ENCODE measurements around the gene SPRY1. TPM values are rescaled to one million over a fixed set of nuclear protein-coding genes. Genes with fewer than 3 reads are reported as not detected.
A peak's percentile ranks its signal among the peaks of the same experiment; 100 is the strongest.

The SPRY1 gene
- 10 to 100 TPM; 46.3 to 51.3 TPM for total RNA-seq

GRCh38 chr4:123396307-123397143, at the start of gene SPRY1:
SPRY1 (plus strand) TSS chr4:123396795; CDS start chr4:123401592, 4,797 bp downstream.
- peaks cover 16% of the 10 kb centered on the region for H3K4me1 Mint-ChIP-seq
- H3K9me3 Mint-ChIP-seq: no peaks in the 10 kb centered on the region
- peak within 1 kb of the TSS; percentile 94 for H3K27ac Mint-ChIP-seq
- peak within 1 kb of the TSS; percentile 97 for H3K4me3 Mint-ChIP-seq
- no peaks in the 10 kb centered on the region for H3K27me3 Mint-ChIP-seq
- ATAC-seq (ENCODE audit: low read depth) (peak; percentile 51), DNase-seq (peak; percentile 74)
- POLR2A ChIA-PET: interaction anchor here (0.9 to 4.5 kb wide), 11 partner anchors 15 to 221 kb away, joined by 3 to 76 read pairs (median 5); no protein-coding TSS in a partner anchor
- peaks cover 23% of the 10 kb centered on the region for H3K36me3 Mint-ChIP-seq

- no peaks in the 10 kb centered on the region for H3K9me3 Mint-ChIP-seq
- H3K4me1 Mint-ChIP-seq: peaks cover 5% of the 10 kb centered on the region
- DNase-seq (no peak), ATAC-seq (ENCODE audit: low read depth) (no peak)
- no peaks in the 10 kb centered on the region for H3K36me3 Mint-ChIP-seq
- POLR2A ChIA-PET: no interaction called here
- no peak overlapping the region for H3K27ac Mint-ChIP-seq
- no peak overlapping the region for H3K4me3 Mint-ChIP-seq
- peaks cover 5% of the 10 kb centered on the region for H3K27me3 Mint-ChIP-seq
Observed at GRCh38 chr4:123346951-123347350, 49.6 kb upstream of the SPRY1 start.

DNA sequence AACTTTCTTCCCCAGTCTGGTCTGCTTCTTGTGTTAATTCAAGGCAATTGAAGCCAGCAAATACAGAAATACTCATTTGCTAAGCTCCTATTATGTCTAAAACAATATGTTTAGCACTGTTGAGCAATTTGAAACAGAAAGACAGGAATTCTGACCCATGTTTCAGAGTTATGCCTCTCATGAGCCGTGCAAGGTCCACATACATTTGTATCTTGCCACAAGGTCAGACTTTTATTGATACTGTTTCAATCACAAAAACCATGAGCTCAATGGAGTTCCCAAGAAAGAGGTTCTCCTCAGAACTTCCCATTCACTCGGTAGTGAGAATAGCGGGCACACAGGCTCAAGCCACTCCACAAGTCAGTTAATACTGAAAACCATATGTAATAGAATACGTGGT, 47.6 kb upstream of the SPRY1 start:
- ATAC-seq (ENCODE audit: low read depth): no peak
- Mint-ChIP-seq H3K4me1 (peaks cover 14% of the 10 kb centered on the region), H3K36me3 (no peaks in the 10 kb centered on the region), H3K27me3 (peaks cover 6% of the 10 kb centered on the region), H3K9me3 (no peaks in the 10 kb centered on the region), H3K27ac (no peak overlapping the region), H3K4me3 (no peak overlapping the region)
- DNase-seq: no peak
- POLR2A ChIA-PET: no interaction called here

GRCh38 chr4:123349421-123350190, 47.0 kb upstream of the SPRY1 start:
- Mint-ChIP-seq H3K27me3 (peaks cover 6% of the 10 kb centered on the region), H3K9me3 (no peaks in the 10 kb centered on the region), H3K27ac (no peak overlapping the region), H3K36me3 (no peaks in the 10 kb centered on the region), H3K4me1 (peaks cover 14% of the 10 kb centered on the region), H3K4me3 (no peak overlapping the region)
- ATAC-seq (ENCODE audit: low read depth): no peak
- no peak for DNase-seq
- POLR2A ChIA-PET: no interaction called here

DNA sequence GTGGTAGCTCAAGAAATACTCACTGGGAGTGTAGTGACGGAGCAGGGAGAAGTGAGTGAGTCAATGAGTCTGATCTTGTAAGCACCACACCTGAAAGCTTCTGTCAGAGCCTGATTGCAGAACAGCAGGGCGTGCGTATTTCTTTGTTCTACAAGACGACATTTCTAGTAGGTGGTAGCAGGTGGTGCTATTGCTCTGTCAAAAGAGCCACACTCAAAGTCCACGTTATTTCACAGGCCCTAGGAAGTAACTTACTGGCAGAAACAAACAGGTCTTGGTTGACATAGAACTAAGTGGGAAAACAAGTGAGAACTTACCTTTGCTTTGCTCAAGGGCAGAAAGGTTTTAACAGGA, 46.4 kb upstream of the SPRY1 start:
- Mint-ChIP-seq H3K27me3 (peaks cover 6% of the 10 kb centered on the region), H3K27ac (no peak overlapping the region), H3K4me3 (no peak overlapping the region), H3K4me1 (peaks cover 14% of the 10 kb centered on the region), H3K36me3 (no peaks in the 10 kb centered on the region), H3K9me3 (no peaks in the 10 kb centered on the region)
- DNase-seq (no peak), ATAC-seq (ENCODE audit: low read depth) (peak; percentile 36)
- POLR2A ChIA-PET: no interaction called here

GRCh38 chr4:123350726-123351125, 45.9 kb upstream of the SPRY1 start:
- ATAC-seq (ENCODE audit: low read depth): no peak
- DNase-seq: no peak
- Mint-ChIP-seq H3K4me1 (peaks cover 14% of the 10 kb centered on the region), H3K4me3 (no peak overlapping the region), H3K27ac (no peak overlapping the region), H3K9me3 (no peaks in the 10 kb centered on the region), H3K27me3 (peaks cover 6% of the 10 kb centered on the region), H3K36me3 (no peaks in the 10 kb centered on the region)
- POLR2A ChIA-PET: interaction anchor here (0.7 kb wide), 1 partner anchor 169 kb away, joined by 5 read pairs; no protein-coding TSS in a partner anchor

DNA sequence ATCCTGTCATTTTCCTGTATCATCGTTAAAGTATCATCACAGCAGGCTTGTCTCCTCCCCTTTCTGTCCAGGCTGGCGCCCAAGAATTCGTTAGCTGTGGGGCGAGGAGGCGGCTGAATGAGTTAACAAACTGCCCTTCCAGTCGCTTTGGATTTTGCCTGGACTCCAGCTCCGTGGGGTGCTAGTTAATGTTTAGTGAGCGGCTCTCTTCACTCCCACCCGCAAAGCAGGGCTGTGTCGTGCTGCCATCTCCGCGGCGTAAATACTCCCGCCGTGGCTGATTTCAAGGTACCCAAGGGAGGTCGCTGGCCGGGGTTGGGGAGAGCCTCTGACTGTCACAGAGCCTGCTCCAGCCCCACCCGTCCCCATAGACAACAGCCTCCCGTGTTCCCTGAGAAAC, 44.9 kb upstream of the SPRY1 start:
- ATAC-seq (ENCODE audit: low read depth) (no peak), DNase-seq (no peak)
- no peaks in the 10 kb centered on the region for H3K36me3 Mint-ChIP-seq
- H3K27ac Mint-ChIP-seq: no peak overlapping the region
- H3K9me3 Mint-ChIP-seq: no peaks in the 10 kb centered on the region
- no peak overlapping the region for H3K4me3 Mint-ChIP-seq
- POLR2A ChIA-PET: no interaction called here
- H3K27me3 Mint-ChIP-seq: peaks cover 2% of the 10 kb centered on the region
- peaks cover 12% of the 10 kb centered on the region for H3K4me1 Mint-ChIP-seq

DNA sequence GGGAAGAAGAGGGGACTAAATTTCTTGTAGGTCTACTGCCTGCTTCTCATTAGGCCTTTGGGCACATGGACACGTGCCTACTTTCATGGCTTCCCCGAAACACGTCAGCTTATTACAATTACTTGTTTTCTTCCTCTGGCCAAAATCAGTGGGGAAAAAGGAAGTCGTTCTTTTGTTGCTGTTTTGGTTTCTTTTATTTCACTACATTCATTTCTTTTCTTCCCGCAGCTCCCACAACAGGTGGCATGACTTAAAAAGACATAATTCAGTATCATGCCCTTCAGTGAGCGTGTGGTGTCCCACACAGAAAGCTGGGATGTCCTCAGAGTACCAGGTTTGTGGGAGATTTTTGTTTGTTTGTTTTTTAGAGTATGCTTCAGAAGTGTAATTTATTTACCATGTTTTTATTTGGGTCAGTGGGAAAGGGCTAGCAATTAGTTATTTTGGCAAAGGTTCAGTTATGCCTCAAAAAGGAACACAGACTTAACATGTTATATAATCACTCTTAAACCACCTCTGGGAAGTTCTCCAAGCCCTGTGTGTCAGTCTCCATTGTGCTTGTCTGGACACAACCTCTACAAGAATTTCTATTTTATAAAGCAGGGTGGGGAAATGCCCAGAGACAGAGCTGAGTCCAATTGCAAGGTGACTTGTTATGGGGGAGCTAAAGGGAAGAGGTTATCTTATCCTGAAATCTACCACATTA, 44.2 kb upstream of the SPRY1 start:
- peak; percentile 7 for ATAC-seq (ENCODE audit: low read depth)
- POLR2A ChIA-PET: interaction anchor here (0.7 kb wide), 1 partner anchor 430 kb away, joined by 4 read pairs; no protein-coding TSS in a partner anchor
- Mint-ChIP-seq H3K4me1 (peaks cover 9% of the 10 kb centered on the region), H3K4me3 (no peak overlapping the region), H3K27me3 (peaks cover 5% of the 10 kb centered on the region), H3K9me3 (no peaks in the 10 kb centered on the region), H3K27ac (no peak overlapping the region), H3K36me3 (no peaks in the 10 kb centered on the region)
- DNase-seq: no peak

DNA sequence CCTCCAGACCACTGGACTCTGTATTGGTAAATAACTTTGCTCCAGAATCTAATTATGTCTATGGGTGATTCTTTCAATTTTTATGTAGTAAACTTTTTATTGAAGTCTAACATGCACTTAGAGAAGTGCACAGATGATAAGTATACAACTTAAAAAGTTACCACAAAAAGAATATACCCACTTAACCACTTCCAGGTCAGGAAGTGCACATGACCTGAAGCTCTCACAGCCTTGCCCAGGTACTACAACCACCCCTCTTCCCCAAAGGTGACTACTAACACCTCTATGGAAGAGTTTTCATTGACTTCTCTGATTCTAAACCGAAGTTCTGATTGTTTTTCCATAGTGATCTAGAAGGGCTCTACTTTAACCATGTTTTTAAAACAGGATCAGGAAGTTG, 43.6 kb upstream of the SPRY1 start:
- H3K36me3 Mint-ChIP-seq: no peaks in the 10 kb centered on the region
- DNase-seq: no peak
- peak overlapping the region; percentile 13 for H3K4me3 Mint-ChIP-seq
- ATAC-seq (ENCODE audit: low read depth): peak; percentile 58
- POLR2A ChIA-PET: no interaction called here
- H3K27ac Mint-ChIP-seq: no peak overlapping the region
- no peaks in the 10 kb centered on the region for H3K9me3 Mint-ChIP-seq
- H3K27me3 Mint-ChIP-seq: peaks cover 6% of the 10 kb centered on the region
- H3K4me1 Mint-ChIP-seq: peaks cover 9% of the 10 kb centered on the region

- Mint-ChIP-seq H3K27ac (no peak overlapping the region), H3K36me3 (no peaks in the 10 kb centered on the region), H3K4me1 (peaks cover 9% of the 10 kb centered on the region), H3K9me3 (no peaks in the 10 kb centered on the region), H3K4me3 (no peak overlapping the region), H3K27me3 (peaks cover 6% of the 10 kb centered on the region)
- POLR2A ChIA-PET: no interaction called here
- no peak for DNase-seq
- ATAC-seq (ENCODE audit: low read depth): no peak
Observed at GRCh38 chr4:123353656-123354055, 42.9 kb upstream of the SPRY1 start.

DNA sequence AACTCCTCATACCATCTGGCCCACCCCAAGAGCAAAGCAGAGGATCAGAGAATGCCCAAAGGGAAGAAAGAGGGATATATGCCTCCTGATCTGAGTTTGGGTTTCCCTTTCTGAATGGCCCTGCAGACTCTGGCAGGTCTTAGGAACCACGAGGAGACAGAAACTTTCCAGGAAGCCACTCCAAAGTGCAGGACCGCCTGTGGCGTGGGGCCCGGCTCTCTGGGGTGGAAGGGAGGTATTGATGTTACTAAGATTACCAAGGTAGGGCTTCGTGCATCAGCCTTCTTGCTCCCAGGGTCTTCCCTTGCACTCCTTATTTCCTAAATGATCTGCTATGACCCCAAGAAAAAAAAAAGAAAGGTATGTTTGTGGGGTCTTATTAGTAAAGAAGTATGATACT, 41.9 kb upstream of the SPRY1 start:
- DNase-seq (no peak), ATAC-seq (ENCODE audit: low read depth) (no peak)
- no peak overlapping the region for H3K27ac Mint-ChIP-seq
- no peak overlapping the region for H3K4me3 Mint-ChIP-seq
- H3K9me3 Mint-ChIP-seq: peaks cover 2% of the 10 kb centered on the region
- H3K36me3 Mint-ChIP-seq: no peaks in the 10 kb centered on the region
- POLR2A ChIA-PET: no interaction called here
- peaks cover 6% of the 10 kb centered on the region for H3K27me3 Mint-ChIP-seq
- peaks cover 13% of the 10 kb centered on the region for H3K4me1 Mint-ChIP-seq

GRCh38 chr4:123356921-123357320, 39.7 kb upstream of the SPRY1 start:
- Mint-ChIP-seq H3K9me3 (peaks cover 2% of the 10 kb centered on the region), H3K27me3 (peaks cover 6% of the 10 kb centered on the region), H3K36me3 (no peaks in the 10 kb centered on the region), H3K27ac (no peak overlapping the region), H3K4me3 (no peak overlapping the region), H3K4me1 (peaks cover 13% of the 10 kb centered on the region)
- ATAC-seq (ENCODE audit: low read depth) (no peak), DNase-seq (no peak)
- POLR2A ChIA-PET: no interaction called here

DNA sequence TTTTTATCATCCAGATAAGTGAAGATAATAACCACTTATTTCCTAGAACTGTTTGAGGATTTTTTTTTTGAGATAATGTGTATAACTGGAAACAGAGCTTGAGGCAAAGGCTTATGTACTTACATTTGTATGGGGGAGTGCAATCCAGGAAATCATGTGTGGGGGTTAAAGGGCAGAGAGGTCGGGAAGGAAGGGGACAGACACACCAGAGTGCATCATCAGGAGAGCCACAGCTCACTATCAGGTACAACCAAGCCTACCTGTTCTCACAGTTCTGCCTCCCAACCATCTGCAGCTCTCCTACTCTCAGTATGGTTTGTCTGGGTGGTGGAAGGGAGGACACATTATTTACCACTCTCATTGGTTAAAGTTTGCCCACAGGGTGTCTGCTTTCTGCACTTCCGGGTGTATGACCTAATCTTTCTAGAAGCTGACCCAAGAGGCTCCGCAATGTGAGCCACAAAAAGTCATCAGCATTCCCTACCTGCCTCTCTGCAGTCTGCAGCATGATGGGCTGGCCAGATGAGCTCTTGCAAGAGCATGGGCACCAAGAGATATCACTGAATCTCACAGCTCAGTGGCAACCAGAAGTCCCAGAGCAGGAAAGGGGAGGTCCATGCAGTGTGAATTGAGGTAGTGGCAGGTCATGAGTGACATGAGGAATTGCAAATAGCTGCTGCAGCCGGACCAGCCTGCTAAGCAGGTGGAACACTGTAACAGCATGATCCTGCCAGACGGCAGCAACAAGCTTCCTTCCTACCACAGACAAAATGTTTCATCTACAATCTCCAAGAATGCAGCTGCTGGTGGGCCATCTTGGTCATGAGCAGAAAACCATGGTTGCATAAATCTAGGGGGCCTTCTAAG, 36.9 kb upstream of the SPRY1 start:
- Mint-ChIP-seq H3K4me3 (no peak overlapping the region), H3K4me1 (peaks cover 4% of the 10 kb centered on the region), H3K27me3 (peaks cover 4% of the 10 kb centered on the region), H3K36me3 (no peaks in the 10 kb centered on the region), H3K27ac (no peak overlapping the region), H3K9me3 (peaks cover 2% of the 10 kb centered on the region)
- ATAC-seq (ENCODE audit: low read depth): no peak
- POLR2A ChIA-PET: no interaction called here
- no peak for DNase-seq

Data from activated naive CD8-positive, alpha-beta T cell treated with anti-CD3 and anti-CD28 coated beads, Interleukin-2, amount 10 ng/mL, durations not matched to agents 7 days and 5 days (primary cell).